ENCODE results near the gene IGFBP1. TPM values are rescaled to one million over a fixed set of nuclear protein-coding genes. Genes with fewer than 3 reads are reported as not detected.

Gene IGFBP1
- total and polyA plus RNA-seq, 2 of the 13 experiments (the other 11 are each of a cell fraction or from before 2014, with no cell fraction given), result 5.4 to 885 TPM

GRCh38 chr7:45893374-45893995, 5.2 kb downstream of the IGFBP1 start (continued):
- TF ChIP-seq HDAC6 (IDR thresholded peaks at IDR 0.05; ENCODE audit: low read depth, low read length) (no peak), HOXA9 (CRISPR knock-in tag; IDR thresholded peaks at IDR 0.05; ENCODE audit: borderline replicate concordance) (no peak), ERF (CRISPR knock-in tag; IDR thresholded peaks at IDR 0.05) (0 out of 2 replicates have a peak, but pooled peaks have one; percentile 75), ZNF318 (CRISPR knock-in tag; IDR thresholded peaks at IDR 0.05) (no peak), ZNF746 (CRISPR knock-in tag; IDR thresholded peaks at IDR 0.05) (no peak), NKX3-1 (CRISPR knock-in tag; IDR thresholded peaks at IDR 0.05) (peak; percentile 21; the same call in 1 of the 2 replicates), GATAD2A (CRISPR knock-in tag; IDR thresholded peaks at IDR 0.05) (peak; percentile 32; the same call in 1 of the 2 replicates), HNF1B (CRISPR knock-in tag; IDR thresholded peaks at IDR 0.05) (0 out of 2 replicates have a peak, but pooled peaks have one; percentile 9), PLSCR1 (CRISPR knock-in tag; IDR thresholded peaks at IDR 0.05; ENCODE audit: borderline replicate concordance) (no peak), TEAD3 (CRISPR knock-in tag; optimal IDR thresholded peaks at IDR 0.05; ENCODE audit: borderline replicate concordance) (no peak), ARNT2 (CRISPR knock-in tag; IDR thresholded peaks at IDR 0.05; ENCODE audit: low read depth) (no peak; the same call in 1 of the 2 replicates), ZNF616 (CRISPR knock-in tag; IDR thresholded peaks at IDR 0.05; ENCODE audit: low read depth) (no peak), ZBTB37 (CRISPR knock-in tag; IDR thresholded peaks at IDR 0.05) (no peak), ZNF724P (CRISPR knock-in tag; IDR thresholded peaks at IDR 0.05; ENCODE audit: borderline replicate concordance) (no peak)

All from HepG2 (cell line).